ENCODE measurements around the gene CCM2. TPM values are rescaled to one million over a fixed set of nuclear protein-coding genes. Genes with fewer than 3 reads are reported as not detected.
"Not testable (repeated sequence)": the region's sequence is repeated elsewhere in the genome, so short reads cannot be mapped to it uniquely, and the experiment has no call there.

CCM2 gene
- total and polyA plus RNA-seq, 9 donors = 16.2 to 34.6 (median 23.1) TPM

- intact Hi-C loops (cut with DNase I) = no loop called here
- TF ChIP-seq EP300 (IDR thresholded peaks at IDR 0.05) = no peak
- no peak for TF ChIP-seq CTCF (IDR thresholded peaks at IDR 0.05)
- TF ChIP-seq POLR2A (IDR thresholded peaks at IDR 0.05) = no peak
- Histone ChIP-seq H3K4me3 (no peak overlapping the region), H3K9me3 (no peaks in the 10 kb centered on the region), H3K4me1 (ENCODE audit: insufficient read depth) (no peaks in the 10 kb centered on the region), H3K27me3 (no peaks in the 10 kb centered on the region), H3K27ac (no peak overlapping the region), H3K36me3 (no peaks in the 10 kb centered on the region)
- DNase-seq = no peak
- 79 to 89% (median 89%) methylated on average over 4 of the region's 4 CpGs for WGBS, 3 donors
Measured at GRCh38 chr7:45033931-45034290, 33.9 kb downstream of the CCM2 start.

- H3K27me3 ChIP-seq; H3K36me3 ChIP-seq; H3K27ac ChIP-seq; H3K4me1 ChIP-seq (ENCODE audit: insufficient read depth); intact Hi-C loops (cut with DNase I); DNase-seq; H3K9me3 ChIP-seq; H3K4me3 ChIP-seq: not testable (repeated sequence)
- 78 to 89% (median 89%) methylated on average over 5 of the region's 5 CpGs for WGBS, 3 donors
Measured at GRCh38 chr7:45034710-45035109, 34.7 kb downstream of the CCM2 start.

DNA sequence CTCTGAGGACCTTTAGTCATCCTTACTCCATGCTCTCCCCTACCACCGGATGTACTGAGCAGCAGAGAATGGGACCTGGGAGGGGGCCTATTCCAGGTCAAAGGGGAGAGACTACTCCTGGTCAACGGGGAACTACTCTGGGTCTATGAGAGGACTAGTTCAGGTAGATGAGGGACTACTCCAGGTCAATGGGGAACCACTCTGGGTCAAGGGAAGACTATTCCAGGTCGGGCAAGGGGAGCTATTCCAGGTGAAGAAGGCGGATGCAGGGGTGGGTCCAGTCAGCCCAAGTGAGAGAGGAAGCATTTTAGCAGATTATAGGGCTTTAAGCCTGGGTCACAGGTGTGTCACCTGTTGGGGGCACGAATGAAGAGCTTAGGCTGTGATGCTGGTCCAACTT lies 35.4 kb downstream of the CCM2 start:
- 87 to 94% (median 89%) methylated on average over 5 of the region's 5 CpGs for WGBS, 3 donors
- intact Hi-C loops (cut with DNase I) = no loop called here

DNA sequence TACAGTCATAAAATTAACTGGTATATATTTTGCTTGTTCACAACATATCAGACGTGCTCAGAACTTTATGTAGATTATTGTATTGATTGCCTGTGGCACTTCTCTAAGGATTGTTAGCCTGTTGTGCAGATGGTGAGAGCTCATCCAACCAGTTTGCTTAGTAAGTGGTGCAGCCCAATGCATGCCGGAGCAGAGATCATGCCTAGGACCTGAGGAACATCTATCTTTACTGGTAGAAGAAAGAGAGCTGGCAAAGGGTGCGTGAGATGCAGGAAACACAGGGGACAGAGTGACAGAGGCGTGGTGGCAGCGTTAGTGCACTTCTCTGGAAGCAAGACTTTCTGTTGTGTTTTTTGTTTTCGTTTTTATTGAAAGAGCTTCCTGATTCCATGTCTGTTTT lies 35.9 kb downstream of the CCM2 start:
- no peaks in the 10 kb centered on the region for H3K9me3 ChIP-seq
- intact Hi-C loops (cut with DNase I) = no loop called here
- no peak for DNase-seq
- WGBS, 3 donors = 85 to 86% (median 86%) methylated on average over 6 of the region's 6 CpGs
- no peak overlapping the region for H3K27ac ChIP-seq
- H3K27me3 ChIP-seq = no peaks in the 10 kb centered on the region
- no peaks in the 10 kb centered on the region for H3K36me3 ChIP-seq
- H3K4me1 ChIP-seq (ENCODE audit: insufficient read depth) = no peaks in the 10 kb centered on the region
- no peak overlapping the region for H3K4me3 ChIP-seq
- TF ChIP-seq CTCF (IDR thresholded peaks at IDR 0.05) (no peak), EP300 (IDR thresholded peaks at IDR 0.05) (no peak), POLR2A (IDR thresholded peaks at IDR 0.05) (no peak)

More for the DNA sequence above, 35.4 kb downstream of the CCM2 start:
- no peak overlapping the region for H3K4me3 ChIP-seq
- no peaks in the 10 kb centered on the region for H3K4me1 ChIP-seq (ENCODE audit: insufficient read depth)
- H3K27ac ChIP-seq = no peak overlapping the region
- no peak for DNase-seq
- TF ChIP-seq POLR2A (IDR thresholded peaks at IDR 0.05) (no peak), EP300 (IDR thresholded peaks at IDR 0.05) (no peak), CTCF (IDR thresholded peaks at IDR 0.05) (no peak)
- no peaks in the 10 kb centered on the region for H3K27me3 ChIP-seq
- no peaks in the 10 kb centered on the region for H3K36me3 ChIP-seq
- no peaks in the 10 kb centered on the region for H3K9me3 ChIP-seq

DNA sequence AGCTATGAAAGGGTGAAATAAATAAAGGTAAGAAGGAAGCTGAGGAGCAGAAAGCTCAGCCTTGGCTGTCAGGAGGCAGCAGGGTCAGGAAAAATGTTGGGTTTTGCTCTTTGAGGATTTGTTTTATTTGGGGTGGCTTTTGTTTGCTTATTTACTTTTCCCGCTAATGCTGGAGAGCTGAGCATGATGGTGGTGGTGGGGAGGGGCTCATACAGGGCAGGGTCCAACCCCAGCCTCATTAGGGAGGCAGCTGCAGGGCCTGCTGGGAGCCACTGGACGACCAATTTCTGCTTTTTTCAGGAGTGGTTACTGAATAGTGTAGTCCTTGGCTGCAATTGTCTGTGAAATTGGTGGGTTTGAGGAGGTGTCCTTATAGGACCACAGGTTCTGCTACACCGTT lies 36.3 kb downstream of the CCM2 start:
- H3K4me3 ChIP-seq = no peak overlapping the region
- H3K36me3 ChIP-seq = no peaks in the 10 kb centered on the region
- intact Hi-C loops (cut with DNase I) = no loop called here
- TF ChIP-seq CTCF (IDR thresholded peaks at IDR 0.05) (no peak), EP300 (IDR thresholded peaks at IDR 0.05) (no peak), POLR2A (IDR thresholded peaks at IDR 0.05) (no peak)
- H3K9me3 ChIP-seq = no peaks in the 10 kb centered on the region
- no peak overlapping the region for H3K27ac ChIP-seq
- no peaks in the 10 kb centered on the region for H3K4me1 ChIP-seq (ENCODE audit: insufficient read depth)
- 76 to 87% (median 78%) methylated on average over 3 of the region's 3 CpGs for WGBS, 3 donors
- H3K27me3 ChIP-seq = no peaks in the 10 kb centered on the region
- no peak for DNase-seq

All from ovary (tissue), 9 donors.